ENCODE results near the gene CAND1.

DNA sequence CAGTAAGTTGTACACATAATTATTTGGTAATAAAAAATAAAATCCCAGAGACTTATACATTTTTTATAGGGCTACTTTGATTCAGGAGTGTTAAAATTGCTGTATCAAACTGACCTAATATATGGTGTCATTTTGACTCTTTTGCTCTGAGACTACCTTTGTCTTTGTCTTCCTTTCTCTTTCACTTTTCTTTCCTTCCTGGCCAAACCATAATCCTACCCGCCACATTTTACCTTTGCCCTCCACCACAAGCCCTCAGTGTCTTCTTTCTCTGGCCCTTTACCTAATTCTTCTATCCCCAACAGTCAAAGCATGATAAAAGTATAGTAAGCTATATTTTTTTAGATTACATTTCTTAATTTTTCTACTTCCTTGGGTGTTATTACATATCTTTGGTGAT is 62.0 kb downstream of the CAND1 start:
- TF ChIP-seq CTCF (IDR thresholded peaks at IDR 0.05), result no peak
- TF ChIP-seq FOXP4 (CRISPR knock-in tag; IDR thresholded peaks at IDR 0.05), result no peak
- TF ChIP-seq JUN (CRISPR knock-in tag; IDR thresholded peaks at IDR 0.05), result no peak

Measured in WTC11 (cell line).